Uterus (tissue), 4 donors: ENCODE results near the gene CACNA1E. TPM values are rescaled to one million over a fixed set of nuclear protein-coding genes. Genes with fewer than 3 reads are reported as not detected.

Experiments used
- DNase-seq, 2 donors: peaks; one replicate each; pipeline ENCODE4 v3.0.0-alpha.2; 2019 to 2020
- H3K27ac ChIP-seq, 2 donors: fragments of 200-600 bp; sonication (generic); 1 replicate in 1 of 2; 2 replicates in 1 of 2; pipeline ENCODE4 v1.5.1; 2016 to 2018
- H3K27me3 ChIP-seq, 2 donors: fragments of 200-600 bp; sonication (generic); one replicate each; pipeline ENCODE4 v1.5.1; 2018 to 2019; ENCODE audit warnings: control low read depth in 1 of 2
- H3K36me3 ChIP-seq, 2 donors: fragments of 200-600 bp; sonication (generic); one replicate each; pipeline ENCODE4 v1.5.1; 2019; ENCODE audit warnings: control low read depth in 1 of 2
- H3K4me1 ChIP-seq, 2 donors: fragments of 200-600 bp; sonication (generic); one replicate each; pipeline ENCODE4 v1.5.1; 2018 to 2019; ENCODE audit warnings: control low read depth in 1 of 2
- H3K4me3 ChIP-seq, 2 donors: fragments of 200-600 bp; sonication (generic); 1 replicate in 1 of 2; 2 replicates in 1 of 2; pipeline ENCODE4 v1.5.1; 2018 to 2019; ENCODE audit warnings: mild to moderate bottlenecking in 1 of 2
- H3K9me3 ChIP-seq, 2 donors: fragments of 200-600 bp; sonication (generic); one replicate each; pipeline ENCODE4 v1.5.1; 2019; ENCODE audit warnings: control low read depth in 1 of 2
- POLR2A ChIP-seq, 2 donors: fragments of 450-650 bp; IDR thresholded peaks; one replicate each; pipeline ENCODE4 v1.6.1; 2016; ENCODE audit warnings: antibody characterized with exemption in 2 of 2, mild to moderate bottlenecking in 1 of 2, moderate library complexity in 1 of 2
- intact Hi-C: fragments of 100-400 bp; cut with DNase I; formaldehyde crosslinking; loops from one replicate; pipeline ENCODE4 v1.15.1; 2023; ENCODE audit warnings: low total_unique reads
- total RNA-seq, 4 donors: library from RNA; depleted of rRNA in 3 of 4; stranded (reverse); fragments of >200 nt in 3 of 4; gene quantifications; one replicate each; pipeline versions ENCODE4 v1.1.0 to v1.2.4, GENCODE V29; 2014 to 2023
- TF ChIP-seq, protein P1 (sequence below), 4 experiments: fragments of 200-600 bp in 2 of 4; fragments of 450-650 bp in 2 of 4; sonication (generic) in 2 of 4; IDR thresholded peaks; one replicate each; pipeline ENCODE4 v1.5.1; 2016 to 2019; ENCODE audit warnings: antibody characterized with exemption in 4 of 4, mild to moderate bottlenecking in 2 of 4, moderate library complexity in 1 of 4
- donor health status: DM: yes; HTN: yes; CAD: no.

The CACNA1E gene
- total RNA-seq, 4 donors from 2014 or later = 0.12 to 3.4 TPM; not detected in 2

- no peak for TF ChIP-seq POLR2A (IDR thresholded peaks at IDR 0.05)
- TF ChIP-seq, protein P1, sequence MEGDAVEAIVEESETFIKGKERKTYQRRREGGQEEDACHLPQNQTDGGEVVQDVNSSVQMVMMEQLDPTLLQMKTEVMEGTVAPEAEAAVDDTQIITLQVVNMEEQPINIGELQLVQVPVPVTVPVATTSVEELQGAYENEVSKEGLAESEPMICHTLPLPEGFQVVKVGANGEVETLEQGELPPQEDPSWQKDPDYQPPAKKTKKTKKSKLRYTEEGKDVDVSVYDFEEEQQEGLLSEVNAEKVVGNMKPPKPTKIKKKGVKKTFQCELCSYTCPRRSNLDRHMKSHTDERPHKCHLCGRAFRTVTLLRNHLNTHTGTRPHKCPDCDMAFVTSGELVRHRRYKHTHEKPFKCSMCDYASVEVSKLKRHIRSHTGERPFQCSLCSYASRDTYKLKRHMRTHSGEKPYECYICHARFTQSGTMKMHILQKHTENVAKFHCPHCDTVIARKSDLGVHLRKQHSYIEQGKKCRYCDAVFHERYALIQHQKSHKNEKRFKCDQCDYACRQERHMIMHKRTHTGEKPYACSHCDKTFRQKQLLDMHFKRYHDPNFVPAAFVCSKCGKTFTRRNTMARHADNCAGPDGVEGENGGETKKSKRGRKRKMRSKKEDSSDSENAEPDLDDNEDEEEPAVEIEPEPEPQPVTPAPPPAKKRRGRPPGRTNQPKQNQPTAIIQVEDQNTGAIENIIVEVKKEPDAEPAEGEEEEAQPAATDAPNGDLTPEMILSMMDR (IDR thresholded peaks at IDR 0.05) = no peak
- H3K4me3 ChIP-seq = no peak overlapping the region
- no peak for DNase-seq
- no peaks in the 10 kb centered on the region for H3K9me3 ChIP-seq
- H3K27ac ChIP-seq = no peak overlapping the region
- no peaks in the 10 kb centered on the region for H3K27me3 ChIP-seq
- no peaks in the 10 kb centered on the region for H3K4me1 ChIP-seq
- no peaks in the 10 kb centered on the region for H3K36me3 ChIP-seq
- intact Hi-C loops = no loop called here
Measured at GRCh38 chr1:181551754-181552153, 68.4 kb downstream of the CACNA1E start.

DNA sequence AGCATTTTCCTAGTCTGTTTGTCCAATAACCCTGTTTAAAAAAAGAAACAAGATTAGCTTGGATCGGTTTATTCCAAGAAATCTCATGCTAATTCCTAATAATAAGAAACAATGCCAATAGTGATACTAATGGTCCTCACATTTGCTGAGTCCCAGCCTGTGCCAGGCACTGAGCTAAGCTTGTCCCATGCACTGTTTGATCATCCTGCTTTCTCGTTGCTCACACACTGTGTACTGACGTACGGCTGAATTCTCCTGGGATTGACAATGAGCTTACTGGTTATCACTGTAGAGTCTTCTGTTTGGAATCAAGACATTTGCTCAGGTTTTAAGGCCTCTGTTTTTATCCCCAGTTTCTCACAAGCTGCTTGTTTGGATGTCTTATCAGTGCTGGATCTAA lies 71.1 kb downstream of the CACNA1E start:
- H3K27me3 ChIP-seq = no peaks in the 10 kb centered on the region
- no peak overlapping the region for H3K4me3 ChIP-seq
- no peak for TF ChIP-seq POLR2A (IDR thresholded peaks at IDR 0.05)
- TF ChIP-seq, protein P1 (IDR thresholded peaks at IDR 0.05) = no peak
- H3K27ac ChIP-seq = no peak overlapping the region
- no peaks in the 10 kb centered on the region for H3K9me3 ChIP-seq
- DNase-seq = no peak
- no peaks in the 10 kb centered on the region for H3K4me1 ChIP-seq
- no peaks in the 10 kb centered on the region for H3K36me3 ChIP-seq
- intact Hi-C loops = no loop called here

- no peak for DNase-seq
- H3K27me3 ChIP-seq = no peaks in the 10 kb centered on the region
- TF ChIP-seq, protein P1 (IDR thresholded peaks at IDR 0.05) = no peak
- TF ChIP-seq POLR2A (IDR thresholded peaks at IDR 0.05) = no peak
- H3K36me3 ChIP-seq = no peaks in the 10 kb centered on the region
- no peak overlapping the region for H3K4me3 ChIP-seq
- intact Hi-C loops = no loop called here
- no peaks in the 10 kb centered on the region for H3K4me1 ChIP-seq
- no peak overlapping the region for H3K27ac ChIP-seq
- no peaks in the 10 kb centered on the region for H3K9me3 ChIP-seq
Measured at GRCh38 chr1:181556631-181557030, 73.3 kb downstream of the CACNA1E start.

DNA sequence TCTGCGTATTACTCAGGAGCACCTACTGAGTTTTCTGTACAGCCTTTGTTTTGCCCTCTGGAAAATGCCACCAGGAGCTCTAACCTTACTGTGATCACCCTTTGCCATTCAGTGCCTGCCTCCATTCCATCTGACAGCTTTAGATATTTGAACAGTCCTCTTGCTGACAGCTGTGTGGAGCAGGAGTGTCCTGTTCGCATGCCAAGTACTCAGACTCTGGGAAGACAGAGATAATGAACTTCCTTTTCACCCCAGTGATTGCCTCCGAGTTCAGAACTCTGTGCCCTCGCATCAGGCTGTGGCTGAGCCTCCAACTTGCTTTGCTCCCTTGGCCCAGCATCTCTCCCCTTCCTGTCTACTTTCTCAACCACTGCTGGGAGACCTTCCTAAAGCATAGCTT lies 74.0 kb downstream of the CACNA1E start:
- intact Hi-C loops = no loop called here
- no peaks in the 10 kb centered on the region for H3K36me3 ChIP-seq
- H3K27ac ChIP-seq = no peak overlapping the region
- no peaks in the 10 kb centered on the region for H3K9me3 ChIP-seq
- DNase-seq = no peak
- H3K27me3 ChIP-seq = no peaks in the 10 kb centered on the region
- no peaks in the 10 kb centered on the region for H3K4me1 ChIP-seq
- TF ChIP-seq POLR2A (IDR thresholded peaks at IDR 0.05) = no peak
- TF ChIP-seq, protein P1 (IDR thresholded peaks at IDR 0.05) = no peak
- H3K4me3 ChIP-seq = no peak overlapping the region

- TF ChIP-seq, protein P1 (IDR thresholded peaks at IDR 0.05) = no peak
- TF ChIP-seq POLR2A (IDR thresholded peaks at IDR 0.05) = no peak
- H3K4me1 ChIP-seq = no peaks in the 10 kb centered on the region
- H3K27ac ChIP-seq = no peak overlapping the region
- H3K9me3 ChIP-seq = no peaks in the 10 kb centered on the region
- intact Hi-C loops = no loop called here
- H3K36me3 ChIP-seq = no peaks in the 10 kb centered on the region
- H3K27me3 ChIP-seq = no peaks in the 10 kb centered on the region
- DNase-seq = no peak
- no peak overlapping the region for H3K4me3 ChIP-seq
Measured at GRCh38 chr1:181558416-181558815, 75.1 kb downstream of the CACNA1E start.
